Skeletal muscle tissue (tissue), 4 donors: Measurements from ENCODE around the gene BIVM. TPM values are rescaled to one million over a fixed set of nuclear protein-coding genes. Genes with fewer than 3 reads are reported as not detected.
A peak's percentile ranks its signal among the peaks of the same experiment; 100 is the strongest.

ENCODE experiments used
- H3K27ac ChIP-seq: one replicate; pipeline ENCODE4 v1.7.0; 2013; ENCODE audit warnings: mild to moderate bottlenecking, low read depth, low read length, inconsistent platforms
- H3K27me3 ChIP-seq, 3 donors: one replicate each; pipeline ENCODE4 v1.7.0; 2013; ENCODE audit warnings: low read length in 3 of 3; ENCODE audit not compliant: control insufficient read depth in 3 of 3, insufficient read depth in 3 of 3
- H3K36me3 ChIP-seq, 3 donors: one replicate each; pipeline ENCODE4 v1.7.0; 2013; ENCODE audit warnings: low read length in 3 of 3; ENCODE audit not compliant: control insufficient read depth in 3 of 3, insufficient read depth in 3 of 3
- H3K4me1 ChIP-seq, 3 donors: one replicate each; pipeline ENCODE4 v1.7.0; 2013; ENCODE audit warnings: low read length in 3 of 3, mild to moderate bottlenecking in 3 of 3; ENCODE audit not compliant: control insufficient read depth in 3 of 3, insufficient read depth in 3 of 3
- H3K4me3 ChIP-seq, 3 donors: one replicate each; pipeline ENCODE4 v1.7.0; 2013; ENCODE audit warnings: low read length in 3 of 3
- H3K9ac ChIP-seq, 3 donors: one replicate each; pipeline ENCODE4 v1.7.0; 2013; ENCODE audit warnings: low read length in 3 of 3, mild to moderate bottlenecking in 3 of 3, moderate library complexity in 2 of 3, low read depth in 1 of 3
- H3K9me3 ChIP-seq, 3 donors: one replicate each; pipeline ENCODE4 v1.7.0; 2013; ENCODE audit warnings: low read length in 3 of 3; ENCODE audit not compliant: control insufficient read depth in 3 of 3
- total RNA-seq: library from RNA; depleted of rRNA; stranded (reverse); fragments of >200 nt; gene quantifications from one replicate; pipeline ENCODE4 v1.2.3, GENCODE V29; 2014
- donor health status: Osteomylitis.

Gene BIVM
- total RNA-seq, 1 donor from 2014 or later: 28.2 TPM

GRCh38 chr13:102784483-102784882 lies 14.4 kb upstream of the BIVM start:
- H3K4me3 ChIP-seq: no peak overlapping the region
- H3K27me3 ChIP-seq: no peaks in the 10 kb centered on the region

GRCh38 chr13:102788683-102789082 lies 10.2 kb upstream of the BIVM start:
- H3K9ac ChIP-seq: no peak overlapping the region
- H3K4me3 ChIP-seq: no peak overlapping the region
- no peak overlapping the region for H3K27ac ChIP-seq
- no peaks in the 10 kb centered on the region for H3K4me1 ChIP-seq
- no peaks in the 10 kb centered on the region for H3K27me3 ChIP-seq
- H3K36me3 ChIP-seq: peaks cover 3 to 29% (median 3%) of the 10 kb centered on the region in 3 donors
- no peaks in the 10 kb centered on the region for H3K9me3 ChIP-seq

More at GRCh38 chr13:102784483-102784882, 14.4 kb upstream of the BIVM start:
- Histone ChIP-seq H3K36me3 (peaks cover 0 to 13% (median 3%) of the 10 kb centered on the region in 3 donors), H3K4me1 (no peaks in the 10 kb centered on the region), H3K9ac (no peak overlapping the region), H3K9me3 (no peaks in the 10 kb centered on the region), H3K27ac (no peak overlapping the region)

DNA sequence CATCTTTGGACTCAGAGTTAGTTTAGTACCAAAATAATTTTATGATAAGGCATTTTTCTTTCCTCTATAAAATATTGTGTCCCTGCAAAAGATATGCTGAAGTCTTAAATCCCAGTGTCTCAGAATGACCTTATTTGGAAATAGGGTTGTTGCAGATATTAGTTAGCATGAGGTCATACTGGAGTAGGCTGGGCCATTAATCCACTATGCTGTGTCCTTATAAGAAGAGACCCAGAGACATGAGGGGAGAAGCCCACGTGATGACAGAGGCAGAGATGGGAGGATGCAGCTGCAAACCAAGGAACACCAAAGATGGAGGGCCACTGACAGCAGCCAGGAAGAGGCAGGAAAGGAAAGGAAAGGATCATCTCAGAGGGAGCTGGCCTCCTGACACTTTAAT lies 6.5 kb upstream of the BIVM start:
- no peaks in the 10 kb centered on the region for H3K27me3 ChIP-seq
- peaks cover 3 to 23% (median 3%) of the 10 kb centered on the region in 3 donors for H3K36me3 ChIP-seq
- H3K4me3 ChIP-seq: no peak overlapping the region

GRCh38 chr13:102793611-102794355 lies 5.1 kb upstream of the BIVM start:
- Histone ChIP-seq H3K4me3 (no peak overlapping the region), H3K4me1 (peaks cover 0 to 3% (median 0%) of the 10 kb centered on the region in 3 donors), H3K36me3 (peaks cover 1 to 17% (median 3%) of the 10 kb centered on the region in 3 donors), H3K27ac (no peak overlapping the region), H3K9ac (no peak overlapping the region), H3K27me3 (no peaks in the 10 kb centered on the region), H3K9me3 (no peaks in the 10 kb centered on the region)

More for the DNA sequence above, 6.5 kb upstream of the BIVM start:
- H3K9me3 ChIP-seq: no peaks in the 10 kb centered on the region
- H3K27ac ChIP-seq: no peak overlapping the region
- H3K9ac ChIP-seq: no peak overlapping the region
- no peaks in the 10 kb centered on the region for H3K4me1 ChIP-seq

- Histone ChIP-seq H3K27ac (peak overlapping the region; percentile 72), H3K9me3 (no peaks in the 10 kb centered on the region), H3K9ac (peak overlapping the region; percentile 75 to 92 (median 88)), H3K27me3 (no peaks in the 10 kb centered on the region), H3K36me3 (no peaks in the 10 kb centered on the region), H3K4me1 (peaks cover 16 to 20% (median 18%) of the 10 kb centered on the region in 3 donors), H3K4me3 (peak overlapping the region; percentile 90 to 98 (median 90))
These were observed 666 bp downstream of the BIVM start for GRCh38 chr13:102799426-102800144.

GRCh38 chr13:102800145-102801041 lies 1.5 kb downstream of the BIVM start:
- peak overlapping the region; percentile 72 for H3K27ac ChIP-seq
- no peaks in the 10 kb centered on the region for H3K9me3 ChIP-seq
- H3K9ac ChIP-seq: peak overlapping the region; percentile 84 to 92 (median 88)
- H3K27me3 ChIP-seq: no peaks in the 10 kb centered on the region
- peak overlapping the region; percentile 90 to 98 (median 90) for H3K4me3 ChIP-seq
- no peaks in the 10 kb centered on the region for H3K36me3 ChIP-seq
- peaks cover 16 to 20% (median 18%) of the 10 kb centered on the region in 3 donors for H3K4me1 ChIP-seq

DNA sequence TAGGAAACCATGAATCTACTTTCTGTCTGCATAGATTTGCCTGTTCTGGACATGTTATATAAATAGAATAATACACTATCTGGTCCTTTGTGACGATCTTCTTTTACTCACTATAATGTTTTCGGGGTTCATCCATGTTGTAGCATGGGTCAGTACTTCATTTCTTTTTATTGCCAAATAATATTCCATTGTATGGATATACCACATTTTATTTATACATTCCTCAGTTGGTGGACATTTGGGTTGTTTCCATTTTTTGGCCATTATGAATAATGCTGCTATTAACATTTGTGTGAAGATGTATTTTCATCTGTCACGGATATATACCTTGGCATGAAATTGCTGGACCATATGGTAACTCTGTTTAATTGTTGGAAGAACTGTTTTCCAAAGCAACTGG lies 6.8 kb downstream of the BIVM start:
- Histone ChIP-seq H3K4me3 (no peak overlapping the region), H3K4me1 (peaks cover 12 to 15% (median 13%) of the 10 kb centered on the region in 3 donors), H3K9ac (no peak overlapping the region), H3K27me3 (no peaks in the 10 kb centered on the region), H3K36me3 (peaks cover 0 to 11% (median 9%) of the 10 kb centered on the region in 3 donors), H3K27ac (no peak overlapping the region), H3K9me3 (no peaks in the 10 kb centered on the region)

DNA sequence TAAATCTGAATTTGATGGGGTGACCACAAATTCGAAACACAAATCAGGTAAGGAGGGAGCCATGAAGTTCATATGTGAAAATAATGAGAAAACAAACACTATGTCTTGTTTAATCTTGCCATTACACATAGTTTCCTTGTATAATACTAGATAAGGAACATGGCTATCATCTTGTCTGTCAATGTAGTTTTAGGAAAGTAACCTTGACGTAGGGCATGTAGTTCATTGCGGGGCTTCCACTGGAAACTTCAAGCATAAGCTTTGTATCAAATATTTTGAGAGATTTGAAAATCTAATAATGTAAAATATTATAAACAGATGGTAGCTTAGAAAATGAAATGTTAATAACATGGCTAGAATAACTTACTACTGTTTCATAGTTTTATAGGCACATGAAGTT lies 8.8 kb downstream of the BIVM start:
- Histone ChIP-seq H3K27me3 (no peaks in the 10 kb centered on the region), H3K4me3 (no peak overlapping the region), H3K36me3 (peaks cover 0 to 13% (median 13%) of the 10 kb centered on the region in 3 donors), H3K27ac (no peak overlapping the region), H3K9me3 (no peaks in the 10 kb centered on the region), H3K9ac (no peak overlapping the region), H3K4me1 (peaks cover 0 to 13% (median 2%) of the 10 kb centered on the region in 3 donors)

DNA sequence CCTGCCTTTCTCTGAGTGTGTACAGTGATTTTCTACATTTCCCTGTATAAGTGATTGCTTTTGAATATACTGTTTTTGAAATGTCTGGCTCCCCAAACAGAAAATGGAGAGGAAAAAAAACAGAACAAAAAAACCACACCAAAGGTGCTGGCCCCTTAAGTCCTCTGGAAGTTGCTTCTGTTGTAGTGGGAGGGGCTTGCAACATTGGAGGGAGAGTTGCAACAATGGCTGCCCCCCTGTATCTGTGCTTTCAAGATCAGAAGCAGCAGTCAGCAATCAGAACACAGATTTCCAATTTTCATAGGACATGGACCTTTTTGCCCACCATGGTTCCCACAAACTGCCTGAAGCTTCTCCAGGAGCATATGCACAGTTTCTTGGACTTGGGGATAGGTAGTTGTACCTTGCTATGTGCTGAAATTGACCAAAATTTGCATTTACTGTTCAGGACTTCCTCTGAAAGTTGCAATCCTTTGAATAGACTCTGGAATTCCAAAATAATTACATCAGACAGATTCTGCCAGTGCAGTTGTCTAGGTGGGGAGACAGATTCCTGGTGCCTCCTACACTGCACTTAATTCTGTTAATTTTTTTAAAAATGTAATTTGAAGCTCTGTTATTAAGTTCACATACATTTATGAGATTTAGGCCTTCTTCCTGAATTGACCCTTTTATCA lies 13.8 kb downstream of the BIVM start:
- Histone ChIP-seq H3K4me1 (peaks cover 0 to 13% (median 3%) of the 10 kb centered on the region in 3 donors), H3K36me3 (peaks cover 6 to 20% (median 8%) of the 10 kb centered on the region in 3 donors), H3K27ac (no peak overlapping the region), H3K9ac (no peak overlapping the region), H3K9me3 (no peaks in the 10 kb centered on the region), H3K27me3 (no peaks in the 10 kb centered on the region), H3K4me3 (no peak overlapping the region)
